ENCODE results near the gene ZNF407. TPM values are rescaled to one million over a fixed set of nuclear protein-coding genes. Genes with fewer than 3 reads are reported as not detected.

The ZNF407 gene
- total RNA-seq, 6 experiments from 2014 or later: 4.3 to 8.0 (median 5.7) TPM

GRCh38 chr18:75029481-75029880, 431.8 kb downstream of the ZNF407 start:
- Histone ChIP-seq H3K27me3 (no peaks in the 10 kb centered on the region), H3K36me3 (no peaks in the 10 kb centered on the region), H3K4me3 (no peak overlapping the region), H3K27ac (no peak overlapping the region), H3K4me1 (no peaks in the 10 kb centered on the region), H3K9me3 (no peaks in the 10 kb centered on the region)
- 89% methylated on average over 8 of the region's 16 CpGs for WGBS (ENCODE audit: insufficient coverage, low coverage, low lambda C conversion rate, missing lambda C conversion rate)
- intact Hi-C loops (cut with DNase I): no loop called here
- DNase-seq (no peak), ATAC-seq (no peak)
- TF ChIP-seq CTCF (IDR thresholded peaks at IDR 0.05) (no peak), POLR2A (IDR thresholded peaks at IDR 0.05) (no peak)

- intact Hi-C loops (cut with DNase I): no loop called here
- no peak for TF ChIP-seq CTCF (IDR thresholded peaks at IDR 0.05)
- no peak for DNase-seq
- Histone ChIP-seq H3K4me3 (no peak overlapping the region), H3K4me1 (no peaks in the 10 kb centered on the region), H3K36me3 (no peaks in the 10 kb centered on the region), H3K9me3 (no peaks in the 10 kb centered on the region), H3K27me3 (no peaks in the 10 kb centered on the region), H3K27ac (no peak overlapping the region)
- 72% methylated on average over 9 of the region's 11 CpGs for WGBS (ENCODE audit: insufficient coverage, low coverage, low lambda C conversion rate, missing lambda C conversion rate)
- ATAC-seq: no peak
These were observed 434.1 kb downstream of the ZNF407 start for GRCh38 chr18:75031717-75032317.

GRCh38 chr18:75033516-75033915, 435.8 kb downstream of the ZNF407 start:
- no peak overlapping the region for H3K4me3 ChIP-seq
- no peaks in the 10 kb centered on the region for H3K36me3 ChIP-seq
- no peaks in the 10 kb centered on the region for H3K9me3 ChIP-seq
- ATAC-seq: no peak
- no peak for TF ChIP-seq CTCF (IDR thresholded peaks at IDR 0.05)
- no peak for TF ChIP-seq POLR2A (IDR thresholded peaks at IDR 0.05)
- DNase-seq: no peak
- H3K27ac ChIP-seq: no peak overlapping the region
- no peaks in the 10 kb centered on the region for H3K27me3 ChIP-seq
- no peaks in the 10 kb centered on the region for H3K4me1 ChIP-seq
- WGBS (ENCODE audit: insufficient coverage, low coverage, low lambda C conversion rate, missing lambda C conversion rate): 96% methylated on average over 7 of the region's 7 CpGs
- intact Hi-C loops (cut with DNase I): no loop called here

GRCh38 chr18:75034937-75035336, 437.3 kb downstream of the ZNF407 start:
- 91% methylated on average over 3 of the region's 3 CpGs for WGBS (ENCODE audit: insufficient coverage, low coverage, low lambda C conversion rate, missing lambda C conversion rate)
- no peak for DNase-seq
- Histone ChIP-seq H3K9me3 (no peaks in the 10 kb centered on the region), H3K27me3 (no peaks in the 10 kb centered on the region), H3K36me3 (no peaks in the 10 kb centered on the region), H3K4me3 (no peak overlapping the region), H3K4me1 (no peaks in the 10 kb centered on the region), H3K27ac (no peak overlapping the region)
- TF ChIP-seq CTCF (IDR thresholded peaks at IDR 0.05): no peak
- no peak for TF ChIP-seq POLR2A (IDR thresholded peaks at IDR 0.05)
- no peak for ATAC-seq
- intact Hi-C loops (cut with DNase I): no loop called here

GRCh38 chr18:75035928-75036327, 438.3 kb downstream of the ZNF407 start:
- Histone ChIP-seq H3K27ac (no peak overlapping the region), H3K27me3 (no peaks in the 10 kb centered on the region), H3K36me3 (no peaks in the 10 kb centered on the region), H3K9me3 (no peaks in the 10 kb centered on the region), H3K4me1 (no peaks in the 10 kb centered on the region), H3K4me3 (no peak overlapping the region)
- no peak for DNase-seq
- TF ChIP-seq POLR2A (IDR thresholded peaks at IDR 0.05): no peak
- no peak for TF ChIP-seq CTCF (IDR thresholded peaks at IDR 0.05)
- 71% methylated on average over 3 of the region's 3 CpGs for WGBS (ENCODE audit: insufficient coverage, low coverage, low lambda C conversion rate, missing lambda C conversion rate)
- intact Hi-C loops (cut with DNase I): no loop called here
- no peak for ATAC-seq
